MM.1S (cell line): Measurements from ENCODE around the gene RASSF4.
"Not testable (repeated sequence)": the region's sequence is repeated elsewhere in the genome, so short reads cannot be mapped to it uniquely, and the experiment has no call there.

Experiments
- EZH2 ChIP-seq: fragments of 300-600 bp; sonication (generic); optimal IDR thresholded peaks from 2 replicates; pipeline ENCODE3; 2017; ENCODE audit warnings: low read depth, mild to moderate bottlenecking, antibody characterized with exemption, low read length, mixed read lengths
- TF ChIP-seq, protein P1 (sequence below): fragments of 300-600 bp; sonication (generic); IDR thresholded peaks from 2 replicates; pipeline ENCODE4 v1.5.1; 2016; ENCODE audit warnings: antibody characterized with exemption, low read length, mixed read lengths

- TF ChIP-seq, protein P1, sequence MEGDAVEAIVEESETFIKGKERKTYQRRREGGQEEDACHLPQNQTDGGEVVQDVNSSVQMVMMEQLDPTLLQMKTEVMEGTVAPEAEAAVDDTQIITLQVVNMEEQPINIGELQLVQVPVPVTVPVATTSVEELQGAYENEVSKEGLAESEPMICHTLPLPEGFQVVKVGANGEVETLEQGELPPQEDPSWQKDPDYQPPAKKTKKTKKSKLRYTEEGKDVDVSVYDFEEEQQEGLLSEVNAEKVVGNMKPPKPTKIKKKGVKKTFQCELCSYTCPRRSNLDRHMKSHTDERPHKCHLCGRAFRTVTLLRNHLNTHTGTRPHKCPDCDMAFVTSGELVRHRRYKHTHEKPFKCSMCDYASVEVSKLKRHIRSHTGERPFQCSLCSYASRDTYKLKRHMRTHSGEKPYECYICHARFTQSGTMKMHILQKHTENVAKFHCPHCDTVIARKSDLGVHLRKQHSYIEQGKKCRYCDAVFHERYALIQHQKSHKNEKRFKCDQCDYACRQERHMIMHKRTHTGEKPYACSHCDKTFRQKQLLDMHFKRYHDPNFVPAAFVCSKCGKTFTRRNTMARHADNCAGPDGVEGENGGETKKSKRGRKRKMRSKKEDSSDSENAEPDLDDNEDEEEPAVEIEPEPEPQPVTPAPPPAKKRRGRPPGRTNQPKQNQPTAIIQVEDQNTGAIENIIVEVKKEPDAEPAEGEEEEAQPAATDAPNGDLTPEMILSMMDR, result not testable (repeated sequence)
- TF ChIP-seq EZH2, result not testable (repeated sequence)
Observed at GRCh38 chr10:45014557-45014956, 55.0 kb downstream of the RASSF4 start.
